ENCODE data around the gene ARAP3. TPM values are rescaled to one million over a fixed set of nuclear protein-coding genes. Genes with fewer than 3 reads are reported as not detected.
A peak's percentile ranks its signal among the peaks of the same experiment; 100 is the strongest.

Gene ARAP3
- total RNA-seq, 1 donor from 2014 or later: 39.2 TPM

- DNase-seq (ENCODE audit: low read depth, low spot score): no peak
- H3K36me3 Mint-ChIP-seq (ENCODE audit: low read depth): no peaks in the 10 kb centered on the region
- peaks cover 18% of the 10 kb centered on the region for H3K27me3 Mint-ChIP-seq (ENCODE audit: low read depth)
- peaks cover 26% of the 10 kb centered on the region for H3K4me1 Mint-ChIP-seq
- peak overlapping the region; percentile 88 for H3K27ac Mint-ChIP-seq (ENCODE audit: unreplicated experiment)
- no peak for TF ChIP-seq CTCF (conservative IDR thresholded peaks at IDR 0.05)
- no peaks in the 10 kb centered on the region for H3K9me3 Mint-ChIP-seq
- no peak overlapping the region for H3K4me3 Mint-ChIP-seq
Measured at GRCh38 chr5:141696431-141696830, 14.4 kb upstream of the ARAP3 start.

DNA sequence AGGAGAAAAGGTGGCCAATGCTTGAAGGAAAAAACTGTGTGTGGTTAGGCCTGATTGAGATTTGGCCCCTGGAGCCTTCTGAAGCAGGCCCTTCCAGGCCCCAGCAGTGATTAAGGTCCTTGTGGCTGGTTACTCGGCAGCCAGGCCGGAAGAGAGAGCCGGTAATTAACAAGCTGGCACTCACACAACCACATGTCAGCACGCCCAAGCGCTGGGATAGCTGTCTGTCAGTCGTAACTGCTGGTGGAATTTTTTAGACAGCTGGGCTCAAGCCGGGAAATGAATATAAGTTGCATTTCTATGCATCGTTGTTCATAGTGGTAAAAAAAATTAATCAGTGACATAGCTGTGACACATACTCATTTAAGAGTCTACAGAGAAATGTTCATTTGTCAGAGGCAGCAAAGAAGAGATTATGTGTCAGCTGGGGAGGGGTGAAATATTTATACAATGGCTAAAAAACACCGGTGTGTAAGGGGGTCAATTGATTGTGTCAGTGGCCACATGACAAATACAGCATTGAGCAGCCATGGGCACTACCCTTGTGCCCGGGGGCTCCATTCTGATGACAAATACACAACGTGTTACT, 13.7 kb upstream of the ARAP3 start:
- no peak overlapping the region for H3K4me3 Mint-ChIP-seq
- DNase-seq (ENCODE audit: low read depth, low spot score): no peak
- no peaks in the 10 kb centered on the region for H3K9me3 Mint-ChIP-seq
- H3K27ac Mint-ChIP-seq (ENCODE audit: unreplicated experiment): no peak overlapping the region
- peaks cover 18% of the 10 kb centered on the region for H3K27me3 Mint-ChIP-seq (ENCODE audit: low read depth)
- H3K4me1 Mint-ChIP-seq: peaks cover 26% of the 10 kb centered on the region
- no peaks in the 10 kb centered on the region for H3K36me3 Mint-ChIP-seq (ENCODE audit: low read depth)
- no peak for TF ChIP-seq CTCF (conservative IDR thresholded peaks at IDR 0.05)

DNA sequence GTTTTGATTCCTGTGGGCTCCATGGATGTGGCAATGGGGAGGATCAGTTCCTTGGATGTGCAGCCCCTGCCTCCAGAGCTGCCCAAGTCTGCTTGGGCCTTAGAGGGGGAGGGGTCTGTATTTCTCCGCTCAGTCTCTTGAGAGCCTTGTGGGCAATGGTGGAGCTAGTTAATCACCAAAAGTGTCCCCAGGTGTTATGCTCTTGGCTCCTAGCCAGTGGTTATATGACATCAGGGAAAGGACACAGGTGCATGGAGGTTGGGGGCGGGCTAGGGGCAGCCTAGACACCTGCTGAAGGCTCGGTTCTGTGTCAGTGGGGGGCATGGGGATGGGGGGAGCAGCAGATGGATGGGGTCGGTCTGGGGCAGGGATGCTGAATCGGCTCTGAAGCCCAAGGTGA, 12.4 kb upstream of the ARAP3 start:
- Mint-ChIP-seq H3K9me3 (no peaks in the 10 kb centered on the region), H3K4me3 (no peak overlapping the region), H3K27ac (ENCODE audit: unreplicated experiment) (no peak overlapping the region), H3K36me3 (ENCODE audit: low read depth) (no peaks in the 10 kb centered on the region), H3K4me1 (peaks cover 26% of the 10 kb centered on the region), H3K27me3 (ENCODE audit: low read depth) (peaks cover 14% of the 10 kb centered on the region)
- TF ChIP-seq CTCF (conservative IDR thresholded peaks at IDR 0.05): no peak
- DNase-seq (ENCODE audit: low read depth, low spot score): no peak

- no peak for TF ChIP-seq CTCF (conservative IDR thresholded peaks at IDR 0.05)
- Mint-ChIP-seq H3K9me3 (no peaks in the 10 kb centered on the region), H3K4me3 (peak overlapping the region; percentile 17), H3K27ac (ENCODE audit: unreplicated experiment) (no peak overlapping the region), H3K27me3 (ENCODE audit: low read depth) (peaks cover 14% of the 10 kb centered on the region), H3K36me3 (ENCODE audit: low read depth) (no peaks in the 10 kb centered on the region), H3K4me1 (peaks cover 31% of the 10 kb centered on the region)
- no peak for DNase-seq (ENCODE audit: low read depth, low spot score)
Measured at GRCh38 chr5:141692919-141693725, 11.1 kb upstream of the ARAP3 start.

- Mint-ChIP-seq H3K36me3 (ENCODE audit: low read depth) (no peaks in the 10 kb centered on the region), H3K9me3 (no peaks in the 10 kb centered on the region), H3K27me3 (ENCODE audit: low read depth) (peaks cover 14% of the 10 kb centered on the region), H3K4me3 (peak overlapping the region; percentile 75), H3K27ac (ENCODE audit: unreplicated experiment) (no peak overlapping the region), H3K4me1 (peaks cover 36% of the 10 kb centered on the region)
- TF ChIP-seq CTCF (conservative IDR thresholded peaks at IDR 0.05): no peak
- no peak for DNase-seq (ENCODE audit: low read depth, low spot score)
Measured at GRCh38 chr5:141692533-141692888, 10.5 kb upstream of the ARAP3 start.
